OCI-LY7 (cell line): ENCODE measurements around the gene ASB1.

Experiments used
- CTCF ChIP-seq: fragments of 200-600 bp; sonication (generic); conservative IDR thresholded peaks from 2 replicates; pipeline ENCODE4 v1.5.1; 2014; ENCODE audit warnings: mild to moderate bottlenecking, antibody characterized with exemption, low read length, moderate library complexity, mixed read lengths
- EZH2phosphoT487 ChIP-seq: fragments of 200-600 bp; sonication (generic); IDR thresholded peaks from 2 replicates; pipeline ENCODE4 v1.6.1; 2018; ENCODE audit warnings: low read depth, borderline replicate concordance, mild to moderate bottlenecking, mixed run types, antibody characterized with exemption, low read length, moderate library complexity, mixed read lengths

GRCh38 chr2:238389988-238390589, 36.6 kb upstream of the ASB1 start:
- TF ChIP-seq CTCF (no peak), EZH2phosphoT487 (no peak)
